ENCODE results near the gene TMEM131. TPM values are rescaled to one million over a fixed set of nuclear protein-coding genes. Genes with fewer than 3 reads are reported as not detected.

The TMEM131 gene
- total and polyA plus RNA-seq, 2 of the 8 experiments (the other 6 are each of a cell fraction or from before 2014, with no cell fraction given): 9.7 to 22.9 TPM

DNA sequence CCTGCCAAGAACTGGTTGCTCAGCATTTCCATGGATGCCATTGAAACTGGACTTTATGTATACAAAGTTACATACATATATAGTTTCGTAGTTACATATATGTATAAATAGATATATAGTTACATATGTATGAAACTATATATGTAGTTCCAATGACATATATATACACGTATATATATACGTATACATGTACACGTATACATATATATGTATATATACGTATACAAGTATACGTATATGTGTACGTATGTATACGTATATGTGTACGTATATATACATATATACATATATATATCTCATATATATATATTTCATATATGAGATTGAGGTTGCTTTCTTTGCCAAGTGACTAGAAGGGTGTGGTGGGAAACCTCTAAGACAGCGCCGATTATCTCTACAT is 10.6 kb upstream of the TMEM131 start:
- CTCF ChIA-PET (ENCODE audit: partially characterized antibody): interaction anchor here (0.6 kb wide), 1 partner anchor 43 kb away, joined by 3 read pairs; no protein-coding TSS in a partner anchor
- no peak overlapping the region for H3K23ac ChIP-seq (ENCODE audit: insufficient read length)

More for the DNA sequence above, 10.6 kb upstream of the TMEM131 start:
- Histone ChIP-seq H4K8ac (ENCODE audit: extremely low read depth, insufficient read depth, low read length) (no peak overlapping the region), H2BK15ac (ENCODE audit: low read length) (no peak overlapping the region), H2AFZ (ENCODE audit: low read length) (no peak overlapping the region), H3K23me2 (ENCODE audit: low read depth, low read length) (no peaks in the 10 kb centered on the region; the same call in 1 of the 2 replicates), H3K4me1 (replicated peaks in 1 of 4; ENCODE audit: control insufficient read depth in 3 of 4, insufficient read depth in 4 of 4, low read length in 3 of 4) (no peaks in the 10 kb centered on the region), H2BK5ac (ENCODE audit: low read depth, low read length) (no peak overlapping the region), H3K79me2 (ENCODE audit: control insufficient read depth in 1 of 2, insufficient read depth in 2 of 2, low read length in 2 of 2) (no peaks in the 10 kb centered on the region), H2BK120ac (replicated peaks; ENCODE audit: low read depth, low read length) (no peak overlapping the region), H3K9me3 (ENCODE audit: insufficient read depth in 2 of 2, low read depth in 1 of 2, low read length in 1 of 2) (no peaks in the 10 kb centered on the region), H3K14ac (ENCODE audit: insufficient read length) (no peak overlapping the region), H3K18ac (ENCODE audit: extremely low read depth, low read length) (no peak overlapping the region), H4K20me1 (replicated peaks in 1 of 2; ENCODE audit: control insufficient read depth in 1 of 2, insufficient read depth in 2 of 2, low read length in 2 of 2) (no peaks in the 10 kb centered on the region), H2BK12ac (ENCODE audit: low read depth, low read length) (no peak overlapping the region), H3K27me3 (replicated peaks in 1 of 4; ENCODE audit: control insufficient read depth in 3 of 4, extremely low read depth in 1 of 4, insufficient read depth in 3 of 4, low read length in 3 of 4) (no peaks in the 10 kb centered on the region), H3K36me3 (ENCODE audit: control insufficient read depth in 2 of 4, insufficient read depth in 4 of 4, low read length in 3 of 4) (no peaks in the 10 kb centered on the region), H3K56ac (replicated peaks; ENCODE audit: insufficient read length, low read depth, low read length) (no peak overlapping the region), H3K4me3 (ENCODE audit: extremely low read depth in 1 of 4, insufficient read depth in 2 of 4, low read depth in 3 of 4, low read length in 4 of 4) (no peak overlapping the region), H3K4me2 (ENCODE audit: insufficient read depth in 1 of 2, low read depth in 2 of 2, low read length in 2 of 2) (no peak overlapping the region), H3K79me1 (ENCODE audit: low read depth, low read length) (no peaks in the 10 kb centered on the region), H3K27ac (ENCODE audit: low read depth, low read length) (no peak overlapping the region), H2AK5ac (ENCODE audit: low read depth, low read length) (no peak overlapping the region), H2BK20ac (ENCODE audit: low read length) (no peak overlapping the region), H4K91ac (replicated peaks; ENCODE audit: insufficient read length, low read length) (no peak overlapping the region), H3K9ac (replicated peaks in 1 of 4; ENCODE audit: extremely low read depth in 1 of 4, low read depth in 3 of 4, low read length in 3 of 4) (no peak overlapping the region), H3K4ac (replicated peaks; ENCODE audit: insufficient read length, low read depth, low read length) (no peak overlapping the region), H4K5ac (ENCODE audit: insufficient read length, low read depth, low read length) (no peak overlapping the region)
- 86% methylated on average over 11 of the region's 11 CpGs; no CpG with 5 or more reads in 1 of the 2 experiments for WGBS, 2 experiments (ENCODE audit: extremely low coverage in 1 of 2, insufficient coverage in 1 of 2, insufficient read length in 1 of 2, insufficient replicate concordance in 2 of 2, low coverage in 1 of 2, low lambda C conversion rate in 2 of 2, missing lambda C conversion rate in 1 of 2)
- no peak for TF ChIP-seq SIRT6 (IDR thresholded peaks at IDR 0.05; ENCODE audit: low read length)
- no peak for TF ChIP-seq TAF7 (optimal IDR thresholded peaks at IDR 0.05; ENCODE audit: borderline replicate concordance, low read depth, low read length)
- TF ChIP-seq SP4 (IDR thresholded peaks at IDR 0.05; ENCODE audit: low read length): no peak
- no peak for TF ChIP-seq PHF8 (conservative IDR thresholded peaks at IDR 0.05; ENCODE audit: low read depth, low read length)
- TF ChIP-seq TEAD4 (IDR thresholded peaks at IDR 0.05; ENCODE audit: low read depth, low read length): no peak
- TF ChIP-seq SP1 (IDR thresholded peaks at IDR 0.05; ENCODE audit: low read depth, low read length): no peak
- no peak for TF ChIP-seq CREB1 (IDR thresholded peaks at IDR 0.05)
- TF ChIP-seq EP300 (IDR thresholded peaks at IDR 0.05; ENCODE audit: borderline replicate concordance in 1 of 2, low read depth in 2 of 2, low read length in 2 of 2): no peak
- POLR2A ChIA-PET (ENCODE audit: partially characterized antibody): no interaction called here
- FAIRE-seq (no peak), DNase-seq (ENCODE audit: low read depth in 1 of 2, low spot score in 2 of 2) (no peak)

Data from H1 (cell line).